Pancreas (tissue), 10 donors: ENCODE measurements around the gene TMEM190. TPM values are rescaled to one million over a fixed set of nuclear protein-coding genes. Genes with fewer than 3 reads are reported as not detected.
"Not testable (repeated sequence)": the region's sequence is repeated elsewhere in the genome, so short reads cannot be mapped to it uniquely, and the experiment has no call there.

Experiments used
- ATAC-seq, 4 donors: fragments of 200-7000 bp; cut with Tn5 transposase; one replicate each; pipeline versions ENCODE4 v1.8.0 to v1.9.1; 2020; ENCODE audit warnings: mild to moderate bottlenecking in 4 of 4, moderate library complexity in 4 of 4
- DNase-seq, 6 donors: peaks; one replicate each; pipeline ENCODE4 v3.0.0-alpha.2; 2020
- FAIRE-seq: peaks from 2 replicates; lab custom pipeline; 2012; peaks lifted over from hg19 to GRCh38; lab: Jason Lieb, UNC
- H3K27ac ChIP-seq, 4 donors: fragments of 200-600 bp; sonication (generic); 1 replicate in 3 of 4; 2 replicates in 1 of 4; pipeline versions ENCODE4 v1.5.0 to v1.8.0; 2020
- H3K27me3 ChIP-seq, 4 donors: fragments of 200-600 bp; one replicate each; pipeline ENCODE4 v1.8.0; 2021
- H3K36me3 ChIP-seq, 3 donors: fragments of 200-600 bp; sonication (generic) in 1 of 3; one replicate each; pipeline versions ENCODE4 v1.5.0 to v1.8.0; 2020 to 2021
- H3K4me1 ChIP-seq, 3 donors: fragments of 200-600 bp; one replicate each; pipeline ENCODE4 v1.8.0; 2021
- H3K4me3 ChIP-seq, 4 donors: fragments of 200-600 bp; sonication (generic) in 2 of 4; one replicate each; pipeline versions ENCODE4 v1.5.0 to v1.8.0; 2020 to 2021
- H3K9me3 ChIP-seq, 4 donors: fragments of 200-600 bp; one replicate each; pipeline ENCODE4 v1.8.0; 2021
- CTCF ChIP-seq, 4 donors: fragments of 200-600 bp; sonication (generic) in 3 of 4; IDR thresholded peaks; one replicate each; pipeline versions ENCODE4 v1.5.0 to v1.8.0; 2021; ENCODE audit warnings: antibody characterized with exemption in 4 of 4
- WGBS, 2 donors: extraction: QIAGEN DNeasy Blood & Tissue Kit; methylation state at CpG; one replicate each; pipeline ENCODE4 v1.1.7; 2013; 5-methylcytosine and 5-hydroxymethylcytosine counted together
- intact Hi-C, 3 donors: fragments of 100-400 bp; cut with DNase I; formaldehyde crosslinking; loops; one replicate each; pipeline versions ENCODE4 v1.11.1 to v1.14.2; 2022
- polyA plus RNA-seq, 2 donors: library from polyadenylated mRNA; stranded (reverse); fragments of 200-250 nt; gene quantifications; one replicate each; pipeline ENCODE4 v1.2.3, GENCODE V29; 2013
- total RNA-seq, 6 donors: library from RNA; stranded (reverse); fragmentation: NEBNext Ultra II Directional in 4 of 6; extraction: Animal tissue kit (Norgen Biotek cat#: 25700) in 4 of 6; gene quantifications; one replicate each; pipeline versions ENCODE4 v1.2.1 to v1.2.4, GENCODE V29; 2021 to 2023
- donor health status: healthy with polysubstance abuse.
- donor health status: DM: no; HTN: no; CAD: no; lungs with moderate emphysema.
- donor health status: DM: no; HTN: no; CAD: no.
- donor health status: control.
- donor health status: control.
- donor health status: Bipolar disorder and iron deficiency.
- donor health status: DM: yes; HTN: yes; CAD: no.
- donor health status: DM: no; HTN: no; CAD: no.
- donor health status: DM: no; HTN: no; CAD: no.
- donor health status: DM: yes; HTN: yes; CAD: no.

TMEM190 gene
- total and polyA plus RNA-seq, 8 donors: 0.45 TPM; not detected in 7

GRCh38 chr19:55419624-55420236 lies 43.1 kb downstream of the TMEM190 start:
- no peak for ATAC-seq
- intact Hi-C loops: loop anchor here in 2 of 3 donors (5.0 to 10.0 kb wide), 2 partner anchors 275 to 277 kb away; partner anchors contain the start of gene TNNT1 (in 1 of the 2)

GRCh38 chr19:55421281-55421680 lies 44.7 kb downstream of the TMEM190 start:
- FAIRE-seq: not testable (repeated sequence)

More at GRCh38 chr19:55419624-55420236, 43.1 kb downstream of the TMEM190 start:
- Histone ChIP-seq H3K27me3 (no peaks in the 10 kb centered on the region), H3K9me3 (no peaks in the 10 kb centered on the region), H3K27ac (no peak overlapping the region), H3K4me1 (no peaks in the 10 kb centered on the region), H3K36me3 (no peaks in the 10 kb centered on the region), H3K4me3 (no peak overlapping the region)
- no peak for DNase-seq
- WGBS, 2 donors: 51 to 55% methylated on average over 5 of the region's 5 CpGs
- TF ChIP-seq CTCF (IDR thresholded peaks at IDR 0.05): no peak
- no peak for FAIRE-seq

GRCh38 chr19:55423225-55424005 lies 46.8 kb downstream of the TMEM190 start:
- FAIRE-seq (no peak), ATAC-seq (no peak), DNase-seq (no peak)
- H3K27me3 ChIP-seq: no peaks in the 10 kb centered on the region
- no peaks in the 10 kb centered on the region for H3K4me1 ChIP-seq
- no peaks in the 10 kb centered on the region for H3K9me3 ChIP-seq
- H3K27ac ChIP-seq: no peak overlapping the region
- no peak for TF ChIP-seq CTCF (IDR thresholded peaks at IDR 0.05)
- no peaks in the 10 kb centered on the region for H3K36me3 ChIP-seq
- no peak overlapping the region for H3K4me3 ChIP-seq
- WGBS, 2 donors: 57 to 62% methylated on average over 13 of the region's 13 CpGs
- intact Hi-C loops: no loop called here

More at GRCh38 chr19:55421281-55421680, 44.7 kb downstream of the TMEM190 start:
- H3K27me3 ChIP-seq, H3K4me3 ChIP-seq, H3K27ac ChIP-seq, ATAC-seq, H3K36me3 ChIP-seq, H3K9me3 ChIP-seq, H3K4me1 ChIP-seq, DNase-seq, intact Hi-C loops: not testable (repeated sequence)
- 55 to 64% methylated on average over 4 of the region's 4 CpGs for WGBS, 2 donors

GRCh38 chr19:55424518-55424917 lies 47.9 kb downstream of the TMEM190 start:
- no peak for TF ChIP-seq CTCF (IDR thresholded peaks at IDR 0.05)
- no peaks in the 10 kb centered on the region for H3K9me3 ChIP-seq
- no peak for FAIRE-seq
- no peak overlapping the region for H3K4me3 ChIP-seq
- intact Hi-C loops: no loop called here
- no peaks in the 10 kb centered on the region for H3K4me1 ChIP-seq
- H3K27me3 ChIP-seq: no peaks in the 10 kb centered on the region
- no peak for ATAC-seq
- H3K36me3 ChIP-seq: no peaks in the 10 kb centered on the region
- no peak overlapping the region for H3K27ac ChIP-seq
- no peak for DNase-seq
- 58 to 80% methylated on average over 3 of the region's 3 CpGs for WGBS, 2 donors

GRCh38 chr19:55426042-55426441 lies 49.4 kb downstream of the TMEM190 start:
- WGBS, 2 donors: 27 to 42% methylated on average over 2 of the region's 2 CpGs
- H3K9me3 ChIP-seq: no peaks in the 10 kb centered on the region
- DNase-seq (no peak), FAIRE-seq (no peak), ATAC-seq (no peak)
- intact Hi-C loops: no loop called here
- no peak for TF ChIP-seq CTCF (IDR thresholded peaks at IDR 0.05)
- no peaks in the 10 kb centered on the region for H3K4me1 ChIP-seq
- H3K36me3 ChIP-seq: no peaks in the 10 kb centered on the region
- no peak overlapping the region for H3K27ac ChIP-seq
- no peak overlapping the region for H3K4me3 ChIP-seq
- no peaks in the 10 kb centered on the region for H3K27me3 ChIP-seq

Other genes with a start within 250 kb of the TMEM190 start
- under 1 TPM in 1 of 6 donors, not detected in 5; 0.54 TPM for gene TNNT1, start 227.6 kb upstream of the TMEM190 start, total RNA-seq
- gene TNNT1, start 227.6 kb upstream of the TMEM190 start, polyA plus RNA-seq: 1 to 10 TPM in 1 of 2 donors, not detected in 1; 4.0 TPM
- gene TNNI3, start 219.1 kb upstream of the TMEM190 start, total RNA-seq: 1 to 10 TPM in 1 of 6 donors, under 1 TPM in 1, not detected in 4; 0.66 to 4.1 TPM
- 1 to 10 TPM; 2.2 to 2.9 TPM for gene TNNI3, start 219.1 kb upstream of the TMEM190 start, polyA plus RNA-seq
- 1 to 10 TPM; 1.2 to 3.2 (median 2.5) TPM for gene DNAAF3, start 210.2 kb upstream of the TMEM190 start, total RNA-seq
- 1 to 10 TPM; 3.0 to 3.3 TPM for gene DNAAF3, start 210.2 kb upstream of the TMEM190 start, polyA plus RNA-seq
- gene SYT5, start 196.5 kb upstream of the TMEM190 start, total RNA-seq: 1 to 10 TPM in 5 of 6 donors, under 1 TPM in 1; 0.88 to 3.7 (median 1.7) TPM
- gene SYT5, start 196.5 kb upstream of the TMEM190 start, polyA plus RNA-seq: 10 to 100 TPM; 10.6 to 41.1 TPM
- 10 to 100 TPM in 2 of 6 donors, 1 to 10 TPM in 4; 5.1 to 15.3 (median 8.8) TPM for gene PTPRH, start 167.3 kb upstream of the TMEM190 start, total RNA-seq
- 1 to 10 TPM; 5.8 to 8.0 TPM for gene PTPRH, start 167.3 kb upstream of the TMEM190 start, polyA plus RNA-seq
- gene TMEM86B, start 148.1 kb upstream of the TMEM190 start, total RNA-seq: 1 to 10 TPM; 1.0 to 1.8 (median 1.5) TPM
- gene TMEM86B, start 148.1 kb upstream of the TMEM190 start, polyA plus RNA-seq: 10 to 100 TPM; 14.4 to 27.3 TPM
- gene PPP6R1, start 117.8 kb upstream of the TMEM190 start, total RNA-seq: 10 to 100 TPM; 15.3 to 31.4 (median 18.9) TPM
- 10 to 100 TPM; 27.0 to 33.1 TPM for gene PPP6R1, start 117.8 kb upstream of the TMEM190 start, polyA plus RNA-seq
- gene HSPBP1, start 96.7 kb upstream of the TMEM190 start, total RNA-seq: 10 to 100 TPM in 4 of 6 donors, 1 to 10 TPM in 2; 7.0 to 16.6 (median 12.3) TPM
- 10 to 100 TPM; 26.4 to 29.5 TPM for gene HSPBP1, start 96.7 kb upstream of the TMEM190 start, polyA plus RNA-seq
- gene BRSK1, start 92.8 kb upstream of the TMEM190 start, total RNA-seq: 1 to 10 TPM in 3 of 6 donors, under 1 TPM in 3; 0.46 to 2.5 (median 1.1) TPM
- 1 to 10 TPM; 4.8 to 9.2 TPM for gene BRSK1, start 92.8 kb upstream of the TMEM190 start, polyA plus RNA-seq
- 1 to 10 TPM in 1 of 6 donors, under 1 TPM in 2, not detected in 3; 0.32 to 1.3 (median 0.83) TPM for gene TMEM150B, start 51.5 kb upstream of the TMEM190 start, total RNA-seq
- gene TMEM150B, start 51.5 kb upstream of the TMEM190 start, polyA plus RNA-seq: under 1 TPM in 1 of 2 donors, not detected in 1; 0.14 TPM
- 10 to 100 TPM in 2 of 6 donors, 1 to 10 TPM in 4; 4.3 to 12.6 (median 6.9) TPM for gene KMT5C, start 37.0 kb upstream of the TMEM190 start, total RNA-seq
- gene KMT5C, start 37.0 kb upstream of the TMEM190 start, polyA plus RNA-seq: 10 to 100 TPM; 22.3 to 27.4 TPM
- gene COX6B2, start 22.1 kb upstream of the TMEM190 start, total RNA-seq: under 1 TPM in 1 of 6 donors, not detected in 5; 0.62 TPM
- gene COX6B2, start 22.1 kb upstream of the TMEM190 start, polyA plus RNA-seq: under 1 TPM; 0.28 to 0.42 TPM
- not detected for gene GARIN5B, start 13.6 kb upstream of the TMEM190 start, total RNA-seq
- not detected for gene GARIN5B, start 13.6 kb upstream of the TMEM190 start, polyA plus RNA-seq
- gene IL11, start 6.4 kb upstream of the TMEM190 start, total RNA-seq: under 1 TPM in 3 of 6 donors, not detected in 3; 0.20 to 0.41 (median 0.37) TPM
- under 1 TPM; 0.16 to 0.19 TPM for gene IL11, start 6.4 kb upstream of the TMEM190 start, polyA plus RNA-seq
- 10 to 100 TPM; 14.7 to 32.7 (median 21.3) TPM for gene TMEM238, start 7.5 kb downstream of the TMEM190 start, total RNA-seq
- under 1 TPM; 0.42 TPM for gene TMEM238, start 7.5 kb downstream of the TMEM190 start, polyA plus RNA-seq
- 1,000 to 10,000 TPM in 1 of 6 donors, 100 to 1,000 TPM in 5; 420 to 1,198 (median 819) TPM for gene RPL28, start 9.1 kb downstream of the TMEM190 start, total RNA-seq
- gene RPL28, start 9.1 kb downstream of the TMEM190 start, polyA plus RNA-seq: 1,000 to 10,000 TPM in 1 of 2 donors, 100 to 1,000 TPM in 1; 738 to 1,109 TPM
- gene UBE2S, start 31.0 kb downstream of the TMEM190 start, total RNA-seq: 1 to 10 TPM; 2.0 to 7.3 (median 5.1) TPM
- gene UBE2S, start 31.0 kb downstream of the TMEM190 start, polyA plus RNA-seq: 1 to 10 TPM; 3.6 to 5.0 TPM
- under 1 TPM in 3 of 6 donors, not detected in 3; 0.05 to 0.16 (median 0.06) TPM for gene SHISA7, start 66.5 kb downstream of the TMEM190 start, total RNA-seq
- under 1 TPM; 0.04 to 0.33 TPM for gene SHISA7, start 66.5 kb downstream of the TMEM190 start, polyA plus RNA-seq
- gene ISOC2, start 84.8 kb downstream of the TMEM190 start, total RNA-seq: 10 to 100 TPM; 13.0 to 23.9 (median 20.9) TPM
- gene ISOC2, start 84.8 kb downstream of the TMEM190 start, polyA plus RNA-seq: 10 to 100 TPM; 38.3 to 43.9 TPM
- not detected for gene C19orf85, start 87.9 kb downstream of the TMEM190 start, total RNA-seq
- gene C19orf85, start 87.9 kb downstream of the TMEM190 start, polyA plus RNA-seq: not detected
- 1 to 10 TPM; 3.4 to 6.2 (median 4.1) TPM for gene ZNF628, start 99.8 kb downstream of the TMEM190 start, total RNA-seq
- 1 to 10 TPM; 2.6 to 7.8 TPM for gene ZNF628, start 99.8 kb downstream of the TMEM190 start, polyA plus RNA-seq
- gene NAT14, start 108.4 kb downstream of the TMEM190 start, total RNA-seq: 10 to 100 TPM in 1 of 6 donors, 1 to 10 TPM in 5; 5.8 to 10.1 (median 7.5) TPM
- 10 to 100 TPM; 27.9 to 32.4 TPM for gene NAT14, start 108.4 kb downstream of the TMEM190 start, polyA plus RNA-seq
- gene SSC5D, start 111.6 kb downstream of the TMEM190 start, total RNA-seq: 1 to 10 TPM in 4 of 6 donors, under 1 TPM in 2; 0.60 to 5.3 (median 1.4) TPM
- gene SSC5D, start 111.6 kb downstream of the TMEM190 start, polyA plus RNA-seq: 1 to 10 TPM in 1 of 2 donors, under 1 TPM in 1; 0.77 to 2.1 TPM
- gene SBK2, start 160.3 kb downstream of the TMEM190 start, total RNA-seq: under 1 TPM in 1 of 6 donors, not detected in 5; 0.43 TPM
- under 1 TPM; 0.28 to 0.46 TPM for gene SBK2, start 160.3 kb downstream of the TMEM190 start, polyA plus RNA-seq
- under 1 TPM in 2 of 6 donors, not detected in 4; 0.19 to 0.28 TPM for gene SBK3, start 168.7 kb downstream of the TMEM190 start, total RNA-seq
- gene SBK3, start 168.7 kb downstream of the TMEM190 start, polyA plus RNA-seq: under 1 TPM; 0.11 to 0.16 TPM
- gene ZNF579, start 204.0 kb downstream of the TMEM190 start, total RNA-seq: 10 to 100 TPM in 1 of 6 donors, 1 to 10 TPM in 5; 6.5 to 12.7 (median 9.2) TPM
- gene ZNF579, start 204.0 kb downstream of the TMEM190 start, polyA plus RNA-seq: 10 to 100 TPM; 11.6 to 16.1 TPM
- gene FIZ1, start 222.7 kb downstream of the TMEM190 start, total RNA-seq: 10 to 100 TPM in 2 of 6 donors, 1 to 10 TPM in 4; 6.8 to 12.1 (median 8.9) TPM
- gene FIZ1, start 222.7 kb downstream of the TMEM190 start, polyA plus RNA-seq: 10 to 100 TPM; 12.6 TPM
- gene ZNF524, start 223.5 kb downstream of the TMEM190 start, total RNA-seq: 10 to 100 TPM; 17.1 to 37.0 (median 33.1) TPM
- 10 to 100 TPM; 26.7 to 79.4 TPM for gene ZNF524, start 223.5 kb downstream of the TMEM190 start, polyA plus RNA-seq
- 1 to 10 TPM; 6.6 to 9.0 (median 7.8) TPM for gene ZNF865, start 228.8 kb downstream of the TMEM190 start, total RNA-seq
- gene ZNF865, start 228.8 kb downstream of the TMEM190 start, polyA plus RNA-seq: 1 to 10 TPM; 5.7 to 9.7 TPM
- gene ZNF784, start 247.7 kb downstream of the TMEM190 start, total RNA-seq: 1 to 10 TPM; 3.7 to 5.8 (median 4.6) TPM
- gene ZNF784, start 247.7 kb downstream of the TMEM190 start, polyA plus RNA-seq: 10 to 100 TPM; 10.3 to 12.9 TPM